Kidney tubule cell (primary cell): ENCODE data around the gene LRFN4.

ENCODE experiments used
- DNase-seq: peaks from one replicate; pipeline ENCODE4 v3.0.0-alpha.2; 2018; ENCODE audit warnings: low spot score

LRFN4 gene

GRCh38 chr11:66858186-66858938 is 1.5 kb downstream of the LRFN4 start:
- no peak for DNase-seq

GRCh38 chr11:66858939-66859685 is 2.2 kb downstream of the LRFN4 start:
- no peak for DNase-seq

- DNase-seq: no peak
These were observed 3.0 kb downstream of the LRFN4 start for GRCh38 chr11:66859686-66860448.

GRCh38 chr11:66860449-66860831 is 3.6 kb downstream of the LRFN4 start:
- DNase-seq: no peak

- no peak for DNase-seq
These were observed 4.3 kb downstream of the LRFN4 start for GRCh38 chr11:66861038-66861773.

- DNase-seq: no peak
These were observed 5.1 kb downstream of the LRFN4 start for GRCh38 chr11:66861774-66862558.

GRCh38 chr11:66862559-66863037 is 5.7 kb downstream of the LRFN4 start:
- no peak for DNase-seq

- DNase-seq: no peak
These were observed 6.7 kb downstream of the LRFN4 start for GRCh38 chr11:66863428-66864125.

GRCh38 chr11:66864172-66864901 is 7.5 kb downstream of the LRFN4 start:
- no peak for DNase-seq

GRCh38 chr11:66864924-66865697 is 8.2 kb downstream of the LRFN4 start:
- no peak for DNase-seq

GRCh38 chr11:66866007-66866406 is 9.1 kb downstream of the LRFN4 start:
- no peak for DNase-seq

- no peak for DNase-seq
These were observed 9.7 kb downstream of the LRFN4 start for GRCh38 chr11:66866511-66866986.

- no peak for DNase-seq
These were observed 10.7 kb downstream of the LRFN4 start for GRCh38 chr11:66867425-66868040.

GRCh38 chr11:66868082-66868725 is 11.3 kb downstream of the LRFN4 start:
- no peak for DNase-seq

- DNase-seq: peak; percentile 49
These were observed 12.1 kb downstream of the LRFN4 start for GRCh38 chr11:66868726-66869566.

- no peak for DNase-seq
These were observed 12.7 kb downstream of the LRFN4 start for GRCh38 chr11:66869567-66869870.

- no peak for DNase-seq
These were observed 13.3 kb downstream of the LRFN4 start for GRCh38 chr11:66870131-66870530.
